SKM-1 (cell line): ENCODE data around the gene SRBD1.

Experiments used
- DNase-seq: peaks from one replicate; lab custom pipeline; 2025; ENCODE audit not compliant: unreplicated experiment; lab: John Stamatoyannopoulos, UW

SRBD1 gene

GRCh38 chr2:45598545-45598944 is 12.5 kb downstream of the SRBD1 start:
- DNase-seq: no peak

GRCh38 chr2:45596761-45597160 is 14.3 kb downstream of the SRBD1 start:
- no peak for DNase-seq

- DNase-seq: no peak
These were observed 15.2 kb downstream of the SRBD1 start for GRCh38 chr2:45595721-45596435.

- DNase-seq: no peak
These were observed 20.0 kb downstream of the SRBD1 start for GRCh38 chr2:45591073-45591472.

- no peak for DNase-seq
These were observed 22.8 kb downstream of the SRBD1 start for GRCh38 chr2:45588158-45588829.

- no peak for DNase-seq
These were observed 24.5 kb downstream of the SRBD1 start for GRCh38 chr2:45586600-45586999.

GRCh38 chr2:45585267-45585861 is 25.7 kb downstream of the SRBD1 start:
- no peak for DNase-seq

- peak; percentile 74 for DNase-seq
These were observed 27.1 kb downstream of the SRBD1 start for GRCh38 chr2:45583977-45584376.

GRCh38 chr2:45582522-45582921 is 28.5 kb downstream of the SRBD1 start:
- no peak for DNase-seq

GRCh38 chr2:45578056-45578843 is 32.8 kb downstream of the SRBD1 start:
- no peak for DNase-seq

- DNase-seq: no peak
These were observed 33.6 kb downstream of the SRBD1 start for GRCh38 chr2:45577441-45577840.

GRCh38 chr2:45575881-45576280 is 35.2 kb downstream of the SRBD1 start:
- no peak for DNase-seq

- DNase-seq: no peak
These were observed 38.1 kb downstream of the SRBD1 start for GRCh38 chr2:45572979-45573378.

GRCh38 chr2:45571940-45572339 is 39.1 kb downstream of the SRBD1 start:
- DNase-seq: no peak

- DNase-seq: no peak
These were observed 40.3 kb downstream of the SRBD1 start for GRCh38 chr2:45570671-45571334.

GRCh38 chr2:45568935-45569334 is 42.1 kb downstream of the SRBD1 start:
- DNase-seq: no peak

- DNase-seq: peak; percentile 79
These were observed 42.9 kb downstream of the SRBD1 start for GRCh38 chr2:45567974-45568789.

- no peak for DNase-seq
These were observed 43.6 kb downstream of the SRBD1 start for GRCh38 chr2:45567288-45567963.

GRCh38 chr2:45559436-45559835 is 51.6 kb downstream of the SRBD1 start:
- DNase-seq: no peak

- no peak for DNase-seq
These were observed 56.3 kb downstream of the SRBD1 start for GRCh38 chr2:45554742-45555140.
